B cell (primary cell): Measurements from ENCODE around the gene GRAP. TPM values are rescaled to one million over a fixed set of nuclear protein-coding genes. Genes with fewer than 3 reads are reported as not detected.

Experiments used
- ATAC-seq: fragments of 200-7000 bp; cut with Tn5 transposase; one replicate; pipeline ENCODE4 v1.10.0; 2021; ENCODE audit warnings: low read depth, mild to moderate bottlenecking, moderate number of reproducible peaks, moderate library complexity
- CTCF ChIA-PET: fragments of 350-600 bp; sonication (Branson Sonifier 250); formaldehyde crosslinking; loops from one replicate; lab custom pipeline; 2021; ENCODE audit warnings: antibody characterized with exemption, inconsistent platforms; lab: Charles Lee
- POLR2A ChIA-PET: fragments of 350-600 bp; sonication (Branson Sonifier 250); formaldehyde crosslinking; loops from one replicate; lab custom pipeline; 2021; ENCODE audit warnings: antibody characterized with exemption; lab: Charles Lee
- DNase-seq: peaks from one replicate; pipeline ENCODE4 v3.0.0; 2013
- H2AFZ ChIP-seq: 2 replicates; pipeline ENCODE4 v1.6.1; 2012; ENCODE audit warnings: mild to moderate bottlenecking, low read depth, low read length; ENCODE audit not compliant: insufficient read depth, poor library complexity, severe bottlenecking
- H3K27ac ChIP-seq, 2 donors: 1 replicate in 1 of 2; 2 replicates in 1 of 2; pipeline ENCODE4 v1.5.1; 2012 to 2013; ENCODE audit warnings: low read length in 2 of 2, mild to moderate bottlenecking in 2 of 2, moderate library complexity in 1 of 2
- H3K27me3 ChIP-seq, 4 experiments: fragments of 200-600 bp in 1 of 4; sonication (generic) in 1 of 4; replicated peaks in 1 of 4; 1 replicate in 2 of 4; 2 replicates in 2 of 4; pipeline versions ENCODE4 v1.6.1 to v1.7.0; 2013 to 2016; ENCODE audit warnings: low read length in 3 of 4, mild to moderate bottlenecking in 2 of 4, mixed read lengths in 1 of 4, moderate library complexity in 1 of 4; ENCODE audit not compliant: insufficient read depth in 4 of 4, control insufficient read depth in 3 of 4; ENCODE audit errors: control extremely low read depth in 1 of 4
- H3K36me3 ChIP-seq, 2 experiments: replicated peaks in 1 of 2; 1 replicate in 1 of 2; 2 replicates in 1 of 2; pipeline versions ENCODE4 v1.6.1 to v1.7.1; 2013; ENCODE audit warnings: low read length in 1 of 2; ENCODE audit not compliant: insufficient read depth in 2 of 2, control insufficient read depth in 1 of 2; ENCODE audit errors: control extremely low read depth in 1 of 2, extremely low read depth in 1 of 2
- H3K4me1 ChIP-seq, 2 donors: fragments of 200-600 bp in 1 of 2; sonication (generic) in 1 of 2; 1 replicate in 1 of 2; 2 replicates in 1 of 2; pipeline versions ENCODE4 v1.5.1 to v1.6.1; 2013 to 2017; ENCODE audit warnings: low read length in 2 of 2; ENCODE audit not compliant: control insufficient read depth in 2 of 2, insufficient read depth in 2 of 2
- H3K4me2 ChIP-seq: replicated peaks from 2 replicates; pipeline ENCODE3; 2012; ENCODE audit warnings: mild to moderate bottlenecking, low read depth, low read length; ENCODE audit not compliant: poor library complexity, severe bottlenecking
- H3K4me3 ChIP-seq, 5 experiments: fragments of 200-600 bp in 1 of 5; sonication (generic) in 1 of 5; 1 replicate in 3 of 5; 2 replicates in 2 of 5; pipeline versions ENCODE4 v1.5.1 to v1.7.0; 2011 to 2016; ENCODE audit warnings: low read length in 4 of 5, mild to moderate bottlenecking in 4 of 5, low read depth in 2 of 5, control low read depth in 1 of 5, moderate library complexity in 1 of 5; ENCODE audit not compliant: insufficient read depth in 1 of 5; ENCODE audit errors: control extremely low read depth in 1 of 5, extremely low read depth in 1 of 5
- H3K79me2 ChIP-seq: fragments of 200-600 bp; sonication (generic); one replicate; pipeline ENCODE4 v1.6.0; 2016; ENCODE audit warnings: low read length; ENCODE audit not compliant: control insufficient read depth, insufficient read depth
- H3K9ac ChIP-seq: fragments of 200-600 bp; sonication (generic); 2 replicates; pipeline ENCODE4 v1.6.1; 2017; ENCODE audit warnings: mild to moderate bottlenecking, low read length, moderate library complexity
- H3K9me3 ChIP-seq, 3 donors: one replicate each; pipeline versions ENCODE4 v1.6.1 to v1.7.1; 2013; ENCODE audit warnings: low read length in 2 of 3; ENCODE audit not compliant: control insufficient read depth in 2 of 3, insufficient read depth in 1 of 3; ENCODE audit errors: control extremely low read depth in 1 of 3
- H4K20me1 ChIP-seq: 2 replicates; pipeline ENCODE4 v1.6.0; 2012; ENCODE audit warnings: mild to moderate bottlenecking, low read length; ENCODE audit not compliant: insufficient read depth, control insufficient read depth, poor library complexity, severe bottlenecking
- H3K27ac Mint-ChIP-seq: one replicate; pipeline ENCODE4 v1.8.0; 2021; ENCODE audit warnings: mixed read lengths
- H3K27me3 Mint-ChIP-seq: one replicate; pipeline ENCODE4 v1.8.0; 2021; ENCODE audit warnings: mixed read lengths
- H3K4me1 Mint-ChIP-seq: one replicate; pipeline ENCODE4 v1.8.0; 2021; ENCODE audit warnings: mixed read lengths
- H3K4me3 Mint-ChIP-seq: one replicate; pipeline ENCODE4 v1.8.0; 2021; ENCODE audit warnings: mixed read lengths
- H3K9me3 Mint-ChIP-seq: one replicate; pipeline ENCODE4 v1.8.0; 2022; ENCODE audit warnings: mixed read lengths; ENCODE audit not compliant: insufficient read depth
- CTCF ChIP-seq: fragments of 200-600 bp; IDR thresholded peaks from one replicate; pipeline ENCODE4 v1.8.0; 2022; ENCODE audit warnings: antibody characterized with exemption, mild to moderate bottlenecking
- EZH2 ChIP-seq: IDR thresholded peaks from 2 replicates; pipeline ENCODE4 v1.6.1; 2012; ENCODE audit warnings: borderline replicate concordance, low read depth, mild to moderate bottlenecking, moderate library complexity, low read length; ENCODE audit not compliant: insufficient read depth, poor library complexity, severe bottlenecking
- WGBS: methylation state at CpG from one replicate; pipeline ENCODE4 v1.1.5; 2013; ENCODE audit warnings: missing lambda C conversion rate; ENCODE audit not compliant: insufficient coverage; 5-methylcytosine and 5-hydroxymethylcytosine counted together
- intact Hi-C: fragments of 100-400 bp; cut with micrococcal nuclease; formaldehyde crosslinking; loops from one replicate; pipeline ENCODE4 v1.10.0; 2022
- polyA plus RNA-seq: library from polyadenylated mRNA; depleted of rRNA; stranded (reverse); fragments of >200 nt; gene quantifications from 2 replicates; pipeline ENCODE4 v1.2.3, GENCODE V29; 2012
- total RNA-seq, 2 donors: library from RNA; stranded (reverse); fragments of 120-200 nt in 1 of 2; gene quantifications; 1 replicate in 1 of 2; 2 replicates in 1 of 2; pipeline versions ENCODE4 v1.2.3 to v1.2.4, GENCODE V29; 2013 to 2022

Gene GRAP
- total and polyA plus RNA-seq, 2 donors (not counting 1 experiment from before 2014, with no cell fraction given), result 59.8 to 93.2 TPM

GRCh38 chr17:19017401-19017800 is 29.4 kb downstream of the GRAP start:
- H3K4me3 Mint-ChIP-seq, result no peak overlapping the region
- ChIA-PET CTCF (interaction anchor here (1.7 kb wide), 1 partner anchor 56 kb away, joined by 4 read pairs; no protein-coding TSS in a partner anchor), POLR2A (interaction anchor here (0.6 kb wide), 1 partner anchor 125 kb away, joined by 7 read pairs; no protein-coding TSS in a partner anchor)
- Histone ChIP-seq H3K27me3 (no peaks in the 10 kb centered on the region), H3K36me3 (peaks cover 0 to 20% of the 10 kb centered on the region in 2 experiments), H3K9me3 (peaks cover 0 to 4% (median 0%) of the 10 kb centered on the region in 3 donors), H3K79me2 (no peaks in the 10 kb centered on the region), H3K4me2 (no peak overlapping the region), H4K20me1 (peaks cover 18% of the 10 kb centered on the region), H3K27ac (no peak overlapping the region), H3K9ac (no peak overlapping the region), H2AFZ (no peak overlapping the region), H3K4me3 (no peak overlapping the region), H3K4me1 (no peaks in the 10 kb centered on the region)
- H3K27ac Mint-ChIP-seq, result peak overlapping the region; percentile 26
- intact Hi-C loops, result no loop called here
- no peak for DNase-seq
- no peaks in the 10 kb centered on the region for H3K27me3 Mint-ChIP-seq
- no peaks in the 10 kb centered on the region for H3K9me3 Mint-ChIP-seq
- ATAC-seq, result no peak
- no peak for TF ChIP-seq CTCF
- no peak for TF ChIP-seq EZH2
- H3K4me1 Mint-ChIP-seq, result peaks cover 20% of the 10 kb centered on the region
- whole genome bisulfite sequencing, result 90% methylated on average over 12 of the region's 12 CpGs

GRCh38 chr17:19016881-19017280 is 29.9 kb downstream of the GRAP start:
- Mint-ChIP-seq H3K27me3 (no peaks in the 10 kb centered on the region), H3K4me3 (no peak overlapping the region), H3K4me1 (peaks cover 20% of the 10 kb centered on the region), H3K9me3 (no peaks in the 10 kb centered on the region), H3K27ac (peak overlapping the region; percentile 26)
- no peak overlapping the region for H3K4me2 ChIP-seq
- intact Hi-C loops, result no loop called here
- no peak overlapping the region for H3K4me3 ChIP-seq
- no peak overlapping the region for H3K27ac ChIP-seq
- H3K36me3 ChIP-seq, result peaks cover 0 to 16% of the 10 kb centered on the region in 2 experiments
- POLR2A ChIA-PET, result interaction anchor here (0.6 kb wide), 1 partner anchor 124 kb away, joined by 7 read pairs; no protein-coding TSS in a partner anchor
- DNase-seq (no peak), ATAC-seq (no peak)
- no peaks in the 10 kb centered on the region for H3K79me2 ChIP-seq
- no peak overlapping the region for H2AFZ ChIP-seq
- H3K9me3 ChIP-seq, result peaks cover 0 to 4% (median 0%) of the 10 kb centered on the region in 3 donors
- H3K27me3 ChIP-seq, result no peaks in the 10 kb centered on the region
- H4K20me1 ChIP-seq, result peaks cover 13% of the 10 kb centered on the region
- no peaks in the 10 kb centered on the region for H3K4me1 ChIP-seq
- CTCF ChIA-PET, result interaction anchor here (1.7 kb wide), 1 partner anchor 56 kb away, joined by 4 read pairs; no protein-coding TSS in a partner anchor
- WGBS, result 89% methylated on average over 6 of the region's 7 CpGs
- no peak for TF ChIP-seq EZH2
- TF ChIP-seq CTCF, result no peak
- H3K9ac ChIP-seq, result no peak overlapping the region
